Measurements from ENCODE around the gene PHF14. TPM values are rescaled to one million over a fixed set of nuclear protein-coding genes. Genes with fewer than 3 reads are reported as not detected.
"Not testable (repeated sequence)": the region's sequence is repeated elsewhere in the genome, so short reads cannot be mapped to it uniquely, and the experiment has no call there.

Gene PHF14
- total RNA-seq, 4 donors from 2014 or later, result 18.5 to 30.6 (median 23.4) TPM

- TF ChIP-seq POLR2A (IDR thresholded peaks at IDR 0.05), result no peak
- no peak for TF ChIP-seq CTCF (IDR thresholded peaks at IDR 0.05)
- intact Hi-C loops (cut with DNase I; ENCODE audit: low total_unique reads), result no loop called here
- no peak overlapping the region for H3K4me3 ChIP-seq (ENCODE audit: low read depth, poor library complexity, severe bottlenecking)
- DNase-seq (ENCODE audit: low spot score in 2 of 2), result no peak
These were observed 21.1 kb upstream of the PHF14 start for GRCh38 chr7:10952588-10952987.

- DNase-seq (ENCODE audit: low spot score in 2 of 2); intact Hi-C loops (cut with DNase I; ENCODE audit: low total_unique reads); H3K4me3 ChIP-seq (ENCODE audit: low read depth, poor library complexity, severe bottlenecking): not testable (repeated sequence)
- 67 to 70% methylated on average over 4 of the region's 4 CpGs for WGBS, 2 donors
These were observed 20.5 kb upstream of the PHF14 start for GRCh38 chr7:10953078-10953750.

GRCh38 chr7:10956528-10956927 is 17.1 kb upstream of the PHF14 start:
- WGBS, 2 donors, result 94% methylated on average over 4 of the region's 4 CpGs
- intact Hi-C loops (cut with DNase I; ENCODE audit: low total_unique reads), result no loop called here
- TF ChIP-seq CTCF (IDR thresholded peaks at IDR 0.05) (no peak), POLR2A (IDR thresholded peaks at IDR 0.05) (no peak)
- no peak for DNase-seq (ENCODE audit: low spot score in 2 of 2)
- no peak overlapping the region for H3K4me3 ChIP-seq (ENCODE audit: low read depth, poor library complexity, severe bottlenecking)

GRCh38 chr7:10960242-10960641 is 13.4 kb upstream of the PHF14 start:
- intact Hi-C loops (cut with DNase I; ENCODE audit: low total_unique reads); H3K4me3 ChIP-seq (ENCODE audit: low read depth, poor library complexity, severe bottlenecking); DNase-seq (ENCODE audit: low spot score in 2 of 2): not testable (repeated sequence)
- WGBS, 2 donors, result 88 to 97% methylated on average over 1 of the region's 1 CpG

- intact Hi-C loops (cut with DNase I; ENCODE audit: low total_unique reads); DNase-seq (ENCODE audit: low spot score in 2 of 2); H3K4me3 ChIP-seq (ENCODE audit: low read depth, poor library complexity, severe bottlenecking): not testable (repeated sequence)
- 90 to 97% methylated on average over 4 of the region's 4 CpGs for WGBS, 2 donors
These were observed 8.7 kb upstream of the PHF14 start for GRCh38 chr7:10965016-10965415.

- H3K4me3 ChIP-seq (ENCODE audit: low read depth, poor library complexity, severe bottlenecking), result no peak overlapping the region
- no peak for DNase-seq (ENCODE audit: low spot score in 2 of 2)
- 94% methylated on average over 5 of the region's 5 CpGs for WGBS, 2 donors
- TF ChIP-seq CTCF (IDR thresholded peaks at IDR 0.05), result no peak
- TF ChIP-seq POLR2A (IDR thresholded peaks at IDR 0.05), result no peak
- intact Hi-C loops (cut with DNase I; ENCODE audit: low total_unique reads), result no loop called here
These were observed 1.5 kb upstream of the PHF14 start for GRCh38 chr7:10972174-10972573.

- intact Hi-C loops (cut with DNase I; ENCODE audit: low total_unique reads), result no loop called here
These were observed 555 bp downstream of the PHF14 start for GRCh38 chr7:10973942-10974911.

More at GRCh38 chr7:10973942-10974911, 555 bp downstream of the PHF14 start:
- peak in 1 of 2 donors; percentile 14 for DNase-seq (ENCODE audit: low spot score in 2 of 2)
- WGBS, 2 donors, result 1 to 2% methylated on average over 36 to 47 of the region's 47 CpGs
- peak overlapping the region; percentile 72 for H3K4me3 ChIP-seq (ENCODE audit: low read depth, poor library complexity, severe bottlenecking)
- TF ChIP-seq CTCF (IDR thresholded peaks at IDR 0.05) (no peak), POLR2A (IDR thresholded peaks at IDR 0.05) (no peak)
